HEK293 (cell line): ENCODE measurements around the gene ZDHHC1.

Experiments used
- CTCF ChIP-seq: fragments of 450-650 bp; formaldehyde crosslinking; IDR thresholded peaks from 2 replicates; pipeline ENCODE4 v1.5.1; 2016; ENCODE audit warnings: missing biosample characterization, missing genetic modification characterization
- ZIC2 ChIP-seq: fragments of 450-650 bp; formaldehyde crosslinking; IDR thresholded peaks from 2 replicates; pipeline ENCODE4 v1.5.1; 2016; ENCODE audit warnings: missing biosample characterization, missing genetic modification characterization
- ZNF548 ChIP-seq: fragments of 450-650 bp; formaldehyde crosslinking; IDR thresholded peaks from 2 replicates; pipeline ENCODE4 v1.5.1; 2016; ENCODE audit warnings: missing biosample characterization, missing genetic modification characterization
- ZNF664 ChIP-seq: fragments of 450-650 bp; formaldehyde crosslinking; IDR thresholded peaks from 2 replicates; pipeline ENCODE4 v1.5.1; 2016; ENCODE audit warnings: missing biosample characterization, missing genetic modification characterization
- TF ChIP-seq, protein P1 (sequence below): fragments of 450-650 bp; formaldehyde crosslinking; IDR thresholded peaks from 2 replicates; pipeline ENCODE4 v1.5.1; 2016; ENCODE audit warnings: missing biosample characterization, missing genetic modification characterization, low read depth

- TF ChIP-seq ZNF548 (tag by site-specific recombination) (no peak), ZIC2 (no peak), ZNF664 (tag by site-specific recombination) (no peak), CTCF (tag by site-specific recombination) (no peak)
- TF ChIP-seq, protein P1, sequence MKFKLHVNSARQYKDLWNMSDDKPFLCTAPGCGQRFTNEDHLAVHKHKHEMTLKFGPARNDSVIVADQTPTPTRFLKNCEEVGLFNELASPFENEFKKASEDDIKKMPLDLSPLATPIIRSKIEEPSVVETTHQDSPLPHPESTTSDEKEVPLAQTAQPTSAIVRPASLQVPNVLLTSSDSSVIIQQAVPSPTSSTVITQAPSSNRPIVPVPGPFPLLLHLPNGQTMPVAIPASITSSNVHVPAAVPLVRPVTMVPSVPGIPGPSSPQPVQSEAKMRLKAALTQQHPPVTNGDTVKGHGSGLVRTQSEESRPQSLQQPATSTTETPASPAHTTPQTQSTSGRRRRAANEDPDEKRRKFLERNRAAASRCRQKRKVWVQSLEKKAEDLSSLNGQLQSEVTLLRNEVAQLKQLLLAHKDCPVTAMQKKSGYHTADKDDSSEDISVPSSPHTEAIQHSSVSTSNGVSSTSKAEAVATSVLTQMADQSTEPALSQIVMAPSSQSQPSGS: no peak
Observed at GRCh38 chr16:67449739-67450138, 33.5 kb upstream of the ZDHHC1 start.
